ENCODE measurements around the gene RNF166.

DNA sequence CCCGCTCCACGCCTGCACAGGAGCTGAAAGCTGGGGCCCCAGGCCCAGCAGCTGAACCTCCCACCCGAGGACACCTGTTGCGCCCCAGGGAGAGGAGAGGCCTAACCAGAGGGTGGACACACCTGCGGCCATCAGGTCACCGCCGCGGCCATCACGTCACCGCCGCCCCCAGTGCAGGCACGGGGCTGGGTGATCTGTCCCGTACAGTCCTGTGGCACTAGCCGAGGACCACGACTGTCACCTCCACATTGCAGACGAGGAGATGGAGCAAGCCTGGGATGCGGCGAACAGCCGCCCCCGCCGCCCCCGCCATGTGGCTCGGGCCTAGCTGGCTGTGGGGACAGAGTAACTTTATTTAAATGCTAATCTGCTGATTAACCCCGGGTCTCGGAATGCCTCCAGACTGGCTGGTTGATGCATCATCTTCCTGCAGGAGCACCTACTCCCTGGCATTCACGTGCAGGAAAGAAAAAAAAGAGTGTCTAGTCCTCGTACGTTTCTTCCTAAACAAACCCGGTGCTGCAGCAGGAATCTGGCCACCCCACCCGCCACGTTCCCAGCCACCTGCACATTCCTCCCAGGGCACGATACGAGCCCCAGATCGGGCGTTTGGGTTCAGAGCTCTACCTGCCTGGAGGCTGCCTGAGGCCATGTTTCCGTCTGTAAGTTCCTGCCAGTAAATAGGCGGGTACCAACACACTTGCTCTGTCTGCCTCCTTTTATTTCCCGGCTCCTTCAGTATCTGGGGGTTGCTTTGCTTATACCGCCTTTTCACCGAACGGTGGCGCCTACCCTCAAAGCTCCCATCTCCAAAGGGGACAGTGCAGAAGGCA lies 48.9 kb upstream of the RNF166 start:
- TF ChIP-seq, protein P1, sequence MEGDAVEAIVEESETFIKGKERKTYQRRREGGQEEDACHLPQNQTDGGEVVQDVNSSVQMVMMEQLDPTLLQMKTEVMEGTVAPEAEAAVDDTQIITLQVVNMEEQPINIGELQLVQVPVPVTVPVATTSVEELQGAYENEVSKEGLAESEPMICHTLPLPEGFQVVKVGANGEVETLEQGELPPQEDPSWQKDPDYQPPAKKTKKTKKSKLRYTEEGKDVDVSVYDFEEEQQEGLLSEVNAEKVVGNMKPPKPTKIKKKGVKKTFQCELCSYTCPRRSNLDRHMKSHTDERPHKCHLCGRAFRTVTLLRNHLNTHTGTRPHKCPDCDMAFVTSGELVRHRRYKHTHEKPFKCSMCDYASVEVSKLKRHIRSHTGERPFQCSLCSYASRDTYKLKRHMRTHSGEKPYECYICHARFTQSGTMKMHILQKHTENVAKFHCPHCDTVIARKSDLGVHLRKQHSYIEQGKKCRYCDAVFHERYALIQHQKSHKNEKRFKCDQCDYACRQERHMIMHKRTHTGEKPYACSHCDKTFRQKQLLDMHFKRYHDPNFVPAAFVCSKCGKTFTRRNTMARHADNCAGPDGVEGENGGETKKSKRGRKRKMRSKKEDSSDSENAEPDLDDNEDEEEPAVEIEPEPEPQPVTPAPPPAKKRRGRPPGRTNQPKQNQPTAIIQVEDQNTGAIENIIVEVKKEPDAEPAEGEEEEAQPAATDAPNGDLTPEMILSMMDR (IDR thresholded peaks at IDR 0.05): peak in 2 of 4 experiments; percentile 24 to 44
- TF ChIP-seq POLR2AphosphoS5 (IDR thresholded peaks at IDR 0.05): no peak
